Keratinocyte (primary cell): ENCODE measurements around the gene STK11. TPM values are rescaled to one million over a fixed set of nuclear protein-coding genes. Genes with fewer than 3 reads are reported as not detected.

Experiments used
- DNase-seq: peaks from one replicate; pipeline ENCODE4 v3.0.0-alpha.2; 2011; ENCODE audit warnings: low read depth, missing footprints, low spot score
- FAIRE-seq: peaks from 2 replicates; lab custom pipeline; 2011; peaks lifted over from hg19 to GRCh38; lab: Jason Lieb, UNC
- H2AFZ ChIP-seq: 2 replicates; pipeline ENCODE4 v1.6.0; 2012; ENCODE audit warnings: low read length, control low read depth, inconsistent platforms; ENCODE audit not compliant: control insufficient read depth
- H3K27ac ChIP-seq: 2 replicates; pipeline ENCODE4 v1.5.1; 2011; ENCODE audit warnings: low read length; ENCODE audit not compliant: control insufficient read depth, insufficient read depth
- H3K27me3 ChIP-seq: 3 replicates; pipeline ENCODE4 v1.6.0; 2011; ENCODE audit warnings: low read length; ENCODE audit not compliant: control insufficient read depth, insufficient read depth; ENCODE audit errors: extremely low read depth
- H3K36me3 ChIP-seq, 2 experiments: 2 replicates in 1 of 2; 3 replicates in 1 of 2; pipeline ENCODE4 v1.5.1; 2011; ENCODE audit warnings: low read length in 2 of 2, mild to moderate bottlenecking in 1 of 2; ENCODE audit not compliant: control insufficient read depth in 2 of 2, insufficient read depth in 2 of 2; ENCODE audit errors: extremely low read depth in 1 of 2
- H3K4me1 ChIP-seq: 3 replicates; pipeline ENCODE4 v1.5.1; 2011; ENCODE audit warnings: low read length; ENCODE audit not compliant: control insufficient read depth, insufficient read depth; ENCODE audit errors: extremely low read depth
- H3K4me2 ChIP-seq: 3 replicates; pipeline ENCODE4 v1.6.0; 2011; ENCODE audit warnings: low read depth, low read length; ENCODE audit not compliant: control insufficient read depth, insufficient read depth; ENCODE audit errors: extremely low read depth
- H3K4me3 ChIP-seq, 3 experiments: fragments of 200-600 bp in 1 of 3; sonication (generic) in 1 of 3; 2 replicates in 2 of 3; 3 replicates in 1 of 3; pipeline ENCODE4 v1.5.1; 2011 to 2016; ENCODE audit warnings: low read length in 3 of 3, mild to moderate bottlenecking in 3 of 3, control low read depth in 2 of 3, inconsistent platforms in 1 of 3, low read depth in 1 of 3, mixed read lengths in 1 of 3, mixed run types in 1 of 3, moderate library complexity in 1 of 3; ENCODE audit not compliant: control insufficient read depth in 2 of 3, insufficient read depth in 2 of 3; ENCODE audit errors: extremely low read depth in 1 of 3
- H3K79me2 ChIP-seq: 2 replicates; pipeline ENCODE4 v1.6.0; 2012; ENCODE audit warnings: low read length; ENCODE audit not compliant: control insufficient read depth, insufficient read depth
- H3K9ac ChIP-seq: 3 replicates; pipeline ENCODE4 v1.6.0; 2011; ENCODE audit warnings: low read length; ENCODE audit not compliant: control insufficient read depth, insufficient read depth; ENCODE audit errors: extremely low read depth
- H3K9me1 ChIP-seq: 3 replicates; pipeline ENCODE4 v1.6.0; 2011; ENCODE audit warnings: low read length; ENCODE audit not compliant: control insufficient read depth, insufficient read depth; ENCODE audit errors: extremely low read depth
- H3K9me3 ChIP-seq: 2 replicates; pipeline ENCODE4 v1.5.1; 2012; ENCODE audit warnings: low read depth, low read length; ENCODE audit not compliant: control insufficient read depth
- H4K20me1 ChIP-seq: 3 replicates; pipeline ENCODE4 v1.6.0; 2011; ENCODE audit warnings: low read length; ENCODE audit not compliant: control insufficient read depth, insufficient read depth; ENCODE audit errors: extremely low read depth
- EZH2 ChIP-seq: IDR thresholded peaks from one replicate; pipeline ENCODE4 v1.6.1; 2012; ENCODE audit warnings: inconsistent platforms, mild to moderate bottlenecking, low read length, moderate library complexity
- dilution Hi-C: fragments of 300-500 bp; cut with MboI; formaldehyde crosslinking; loops from one replicate; pipeline ENCODE4 v1.7.0; 2020; ENCODE audit warnings: low sequenced_read_pairs; ENCODE audit not compliant: extremely low pct_ligation_motif_present
- polyA plus RNA-seq, 5 experiments: library from polyadenylated mRNA; depleted of rRNA in 3 of 5; stranded (reverse) in 3 of 5; stranded (forward) in 1 of 5; unstranded in 1 of 5; fragments of >200 nt; gene quantifications; 1 replicate in 1 of 5; 2 replicates in 3 of 5; 3 replicates in 1 of 5; pipeline versions ENCODE4 v1.2.1 to v1.2.3, GENCODE V29; 2011 to 2012; ENCODE audit warnings: missing spikeins in 2 of 5, low read depth in 1 of 5, low replicate concordance in 1 of 5
- TF ChIP-seq, protein P1 (sequence below), 3 experiments: IDR thresholded peaks in 1 of 3; conservative IDR thresholded peaks in 1 of 3; optimal IDR thresholded peaks in 1 of 3; 2 replicates in 2 of 3; 3 replicates in 1 of 3; pipeline versions ENCODE3 to v1.5.1; 2011; ENCODE audit warnings: low read length in 3 of 3, mild to moderate bottlenecking in 3 of 3, moderate library complexity in 2 of 3, control low read depth in 1 of 3, inconsistent platforms in 1 of 3; ENCODE audit not compliant: insufficient read depth in 2 of 3; ENCODE audit errors: extremely low read depth in 1 of 3

STK11 gene
- polyA plus RNA-seq, 1 donor (not counting 4 experiments of a cell fraction or from before 2014, with no cell fraction given): 24.6 TPM

DNA sequence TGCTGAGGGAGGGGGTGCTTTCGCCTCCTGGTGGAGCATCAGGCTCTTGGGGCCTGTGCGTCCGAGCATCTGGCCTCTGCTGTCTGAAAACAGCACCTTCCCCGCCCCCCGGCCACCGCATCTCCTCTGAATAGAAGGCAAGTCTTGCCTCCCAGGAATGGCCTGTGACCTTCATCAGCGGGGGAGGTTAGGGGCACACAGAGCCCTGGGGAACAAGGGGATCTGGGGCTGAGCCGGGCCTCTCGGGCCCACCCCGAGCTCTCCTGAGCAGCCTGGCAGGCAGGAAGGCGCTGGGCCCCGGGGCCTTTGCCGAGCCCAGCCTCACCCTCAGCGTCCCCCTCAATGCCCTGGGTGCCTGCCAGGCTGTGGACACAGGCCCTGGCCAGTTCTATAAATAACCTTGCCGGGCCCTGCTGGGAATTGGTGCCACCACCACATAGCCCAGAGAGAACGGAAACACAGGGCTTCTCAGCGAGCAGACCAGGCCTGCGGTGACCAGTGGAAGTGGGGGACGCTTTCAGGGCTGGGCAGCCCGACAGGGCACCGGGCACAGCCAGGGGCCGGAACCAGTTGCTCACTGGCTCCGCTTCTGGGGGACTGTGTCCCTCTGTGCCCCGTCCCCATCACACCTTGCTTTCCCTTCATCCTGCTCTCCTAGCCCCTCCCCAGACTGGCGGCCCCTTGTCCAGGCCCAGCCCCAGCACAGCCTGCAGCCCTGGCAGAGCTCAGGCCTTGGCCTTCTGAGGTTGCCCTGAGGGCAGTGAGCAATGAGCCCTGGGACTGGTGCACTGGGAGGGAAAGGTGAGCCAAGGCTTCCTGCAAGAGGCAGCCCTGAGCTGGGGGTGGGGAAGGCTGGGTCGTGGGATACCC is 9.5 kb downstream of the STK11 start:
- H3K27ac ChIP-seq: peak overlapping the region; percentile 88
- H3K4me3 ChIP-seq: no peak overlapping the region
- H3K9me3 ChIP-seq: no peaks in the 10 kb centered on the region
- H3K36me3 ChIP-seq: peaks cover 14 to 16% of the 10 kb centered on the region in 2 experiments
- H3K4me1 ChIP-seq: peaks cover 45% of the 10 kb centered on the region
- H3K9me1 ChIP-seq: no peaks in the 10 kb centered on the region
- H2AFZ ChIP-seq: no peak overlapping the region
- no peaks in the 10 kb centered on the region for H3K27me3 ChIP-seq
- peaks cover 5% of the 10 kb centered on the region for H4K20me1 ChIP-seq
- FAIRE-seq: no peak
- no peak overlapping the region for H3K4me2 ChIP-seq
- no peak for TF ChIP-seq EZH2
- TF ChIP-seq, protein P1, sequence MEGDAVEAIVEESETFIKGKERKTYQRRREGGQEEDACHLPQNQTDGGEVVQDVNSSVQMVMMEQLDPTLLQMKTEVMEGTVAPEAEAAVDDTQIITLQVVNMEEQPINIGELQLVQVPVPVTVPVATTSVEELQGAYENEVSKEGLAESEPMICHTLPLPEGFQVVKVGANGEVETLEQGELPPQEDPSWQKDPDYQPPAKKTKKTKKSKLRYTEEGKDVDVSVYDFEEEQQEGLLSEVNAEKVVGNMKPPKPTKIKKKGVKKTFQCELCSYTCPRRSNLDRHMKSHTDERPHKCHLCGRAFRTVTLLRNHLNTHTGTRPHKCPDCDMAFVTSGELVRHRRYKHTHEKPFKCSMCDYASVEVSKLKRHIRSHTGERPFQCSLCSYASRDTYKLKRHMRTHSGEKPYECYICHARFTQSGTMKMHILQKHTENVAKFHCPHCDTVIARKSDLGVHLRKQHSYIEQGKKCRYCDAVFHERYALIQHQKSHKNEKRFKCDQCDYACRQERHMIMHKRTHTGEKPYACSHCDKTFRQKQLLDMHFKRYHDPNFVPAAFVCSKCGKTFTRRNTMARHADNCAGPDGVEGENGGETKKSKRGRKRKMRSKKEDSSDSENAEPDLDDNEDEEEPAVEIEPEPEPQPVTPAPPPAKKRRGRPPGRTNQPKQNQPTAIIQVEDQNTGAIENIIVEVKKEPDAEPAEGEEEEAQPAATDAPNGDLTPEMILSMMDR (optimal IDR thresholded peaks at IDR 0.05 in 1 of 3, IDR thresholded peaks at IDR 0.05 in 1 of 3, conservative IDR thresholded peaks at IDR 0.05 in 1 of 3; ENCODE audit: extremely low read depth in 1 of 3, insufficient read depth in 2 of 3, low read length in 3 of 3): no peak
- H3K9ac ChIP-seq: peak overlapping the region; percentile 77
- DNase-seq: no peak
- peaks cover 85% of the 10 kb centered on the region for H3K79me2 ChIP-seq
- dilution Hi-C loops: no loop called here

DNA sequence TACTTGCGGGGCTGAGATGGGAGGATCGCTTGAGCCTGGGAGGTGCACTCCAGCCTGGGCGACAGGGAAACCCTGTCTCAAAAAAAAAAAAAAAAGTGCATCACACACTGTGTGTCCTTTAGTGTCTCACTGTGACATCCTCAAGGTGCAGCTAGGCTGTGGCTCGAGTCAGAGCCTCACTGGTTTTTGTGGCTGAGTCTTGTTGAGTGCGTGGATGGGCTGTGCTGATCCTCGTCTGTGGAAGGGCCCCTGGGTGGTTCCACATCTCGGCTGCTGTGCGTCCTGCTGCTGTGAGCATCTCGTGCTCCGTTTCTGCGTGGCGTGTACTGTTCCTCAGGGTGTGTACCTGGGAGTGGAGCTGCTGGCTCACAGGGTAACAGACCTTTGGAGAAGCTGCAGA is 11.2 kb downstream of the STK11 start:
- H3K4me1 ChIP-seq: peaks cover 38% of the 10 kb centered on the region
- TF ChIP-seq, protein P1 (optimal IDR thresholded peaks at IDR 0.05 in 1 of 3, IDR thresholded peaks at IDR 0.05 in 1 of 3, conservative IDR thresholded peaks at IDR 0.05 in 1 of 3; ENCODE audit: extremely low read depth in 1 of 3, insufficient read depth in 2 of 3, low read length in 3 of 3): no peak
- TF ChIP-seq EZH2: no peak
- no peak overlapping the region for H3K4me2 ChIP-seq

More for the DNA sequence above, 11.2 kb downstream of the STK11 start:
- Histone ChIP-seq H3K27ac (peak overlapping the region; percentile 36), H3K79me2 (peaks cover 71% of the 10 kb centered on the region), H3K4me3 (no peak overlapping the region), H3K9me3 (no peaks in the 10 kb centered on the region), H3K9ac (no peak overlapping the region), H2AFZ (no peak overlapping the region), H3K9me1 (no peaks in the 10 kb centered on the region), H3K36me3 (peaks cover 14 to 18% of the 10 kb centered on the region in 2 experiments), H3K27me3 (no peaks in the 10 kb centered on the region), H4K20me1 (peaks cover 5% of the 10 kb centered on the region)
- dilution Hi-C loops: no loop called here
- DNase-seq: no peak
- no peak for FAIRE-seq
